ENCODE measurements around the gene OCA2.
"Not testable (repeated sequence)": the region's sequence is repeated elsewhere in the genome, so short reads cannot be mapped to it uniquely, and the experiment has no call there.

Gene OCA2

DNA sequence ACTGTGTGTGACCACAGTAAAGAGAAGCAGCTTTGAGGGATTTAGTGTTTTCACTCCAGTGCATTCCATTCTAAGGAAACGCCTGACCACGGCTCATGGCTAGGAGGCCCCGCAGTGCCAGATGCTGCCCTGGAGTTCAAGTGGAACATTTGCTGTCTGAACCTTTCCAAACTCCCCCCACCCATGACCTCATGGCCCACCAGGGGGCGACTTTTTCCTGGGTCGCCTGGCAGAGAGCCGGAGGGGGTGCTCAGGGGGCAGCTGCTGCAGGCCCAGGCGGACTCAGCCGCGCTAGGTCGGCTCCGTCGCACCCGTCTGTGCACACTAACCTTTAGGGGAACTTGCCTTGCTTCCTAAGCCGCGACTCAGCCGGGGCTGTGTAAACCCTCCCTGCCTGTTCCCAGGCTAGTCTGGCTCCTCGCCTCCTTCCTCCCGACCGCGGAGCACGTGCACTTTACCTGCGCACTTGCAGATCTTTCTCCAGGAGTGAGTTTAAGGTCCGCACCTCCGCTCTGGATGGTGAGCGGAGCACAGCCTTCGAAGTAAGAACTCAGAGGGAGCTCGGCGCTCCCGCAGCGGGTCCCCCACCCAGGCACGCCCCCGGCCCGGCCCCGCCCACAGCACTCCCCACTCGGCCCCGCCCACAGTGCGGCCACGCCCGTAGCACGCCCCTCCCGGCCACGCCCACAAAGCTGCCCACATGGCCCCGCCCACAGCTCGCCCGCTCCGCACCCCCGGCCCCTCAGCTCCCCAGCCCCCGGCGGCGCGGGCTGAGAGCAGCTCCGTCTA, at the start of gene OCA2:
Gene OCA2 (minus strand): TSS at position 550 of the 789 bp plus-strand sequence. CDS start 17,441 bp downstream, outside the sequence.
- TF ChIP-seq, protein P1, sequence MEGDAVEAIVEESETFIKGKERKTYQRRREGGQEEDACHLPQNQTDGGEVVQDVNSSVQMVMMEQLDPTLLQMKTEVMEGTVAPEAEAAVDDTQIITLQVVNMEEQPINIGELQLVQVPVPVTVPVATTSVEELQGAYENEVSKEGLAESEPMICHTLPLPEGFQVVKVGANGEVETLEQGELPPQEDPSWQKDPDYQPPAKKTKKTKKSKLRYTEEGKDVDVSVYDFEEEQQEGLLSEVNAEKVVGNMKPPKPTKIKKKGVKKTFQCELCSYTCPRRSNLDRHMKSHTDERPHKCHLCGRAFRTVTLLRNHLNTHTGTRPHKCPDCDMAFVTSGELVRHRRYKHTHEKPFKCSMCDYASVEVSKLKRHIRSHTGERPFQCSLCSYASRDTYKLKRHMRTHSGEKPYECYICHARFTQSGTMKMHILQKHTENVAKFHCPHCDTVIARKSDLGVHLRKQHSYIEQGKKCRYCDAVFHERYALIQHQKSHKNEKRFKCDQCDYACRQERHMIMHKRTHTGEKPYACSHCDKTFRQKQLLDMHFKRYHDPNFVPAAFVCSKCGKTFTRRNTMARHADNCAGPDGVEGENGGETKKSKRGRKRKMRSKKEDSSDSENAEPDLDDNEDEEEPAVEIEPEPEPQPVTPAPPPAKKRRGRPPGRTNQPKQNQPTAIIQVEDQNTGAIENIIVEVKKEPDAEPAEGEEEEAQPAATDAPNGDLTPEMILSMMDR (IDR thresholded peaks at IDR 0.05; ENCODE audit: low read length) = no peak
- TF ChIP-seq EZH2phosphoT487 (IDR thresholded peaks at IDR 0.05; ENCODE audit: low read length) = no peak
- no peak for TF ChIP-seq EZH2 (optimal IDR thresholded peaks at IDR 0.05; ENCODE audit: low read depth, low read length)
- Histone ChIP-seq H3K4me3 (ENCODE audit: low read length) (no peak within 1 kb of the TSS), H3K36me3 (replicated peaks; ENCODE audit: insufficient read depth, low read length) (no peaks in the 10 kb centered on the region), H3K27me3 (replicated peaks; ENCODE audit: insufficient read depth, low read length) (peaks cover 9% of the 10 kb centered on the region; the same call in 1 of the 2 replicates), H3K4me1 (ENCODE audit: low read length) (no peaks in the 10 kb centered on the region), H3K9ac (ENCODE audit: low read length) (no peak within 1 kb of the TSS), H3K79me2 (ENCODE audit: low read length) (no peaks in the 10 kb centered on the region), H3K9me2 (replicated peaks; ENCODE audit: insufficient read depth, low read length) (no peaks in the 10 kb centered on the region), H3K9me3 (replicated peaks; ENCODE audit: insufficient read depth, low read length) (no peaks in the 10 kb centered on the region), H4K20me1 (ENCODE audit: insufficient read depth, low read length) (no peaks in the 10 kb centered on the region), H3K27ac (ENCODE audit: low read length) (no peak within 1 kb of the TSS), H2AFZ (ENCODE audit: low read length) (no peak within 1 kb of the TSS), H3K4me2 (ENCODE audit: low read depth, low read length) (no peak within 1 kb of the TSS), H3F3A (ENCODE audit: insufficient read depth, low read length) (no peaks in the 10 kb centered on the region)
- no peak for DNase-seq

GRCh38 chr15:28147801-28148200, 48.7 kb upstream of the OCA2 start:
- Histone ChIP-seq H2AFZ (ENCODE audit: low read length) (no peak overlapping the region), H3K9me2 (replicated peaks; ENCODE audit: insufficient read depth, low read length) (no peaks in the 10 kb centered on the region), H3K9ac (ENCODE audit: low read length) (no peak overlapping the region), H3K79me2 (ENCODE audit: low read length) (peaks cover 21% of the 10 kb centered on the region), H3F3A (ENCODE audit: insufficient read depth, low read length) (no peaks in the 10 kb centered on the region; the same call in 1 of the 2 replicates), H3K4me2 (ENCODE audit: low read depth, low read length) (no peak overlapping the region), H3K36me3 (replicated peaks; ENCODE audit: insufficient read depth, low read length) (no peaks in the 10 kb centered on the region), H4K20me1 (ENCODE audit: insufficient read depth, low read length) (no peaks in the 10 kb centered on the region), H3K4me1 (ENCODE audit: low read length) (no peaks in the 10 kb centered on the region), H3K27ac (ENCODE audit: low read length) (no peak overlapping the region), H3K4me3 (ENCODE audit: low read length) (no peak overlapping the region), H3K27me3 (replicated peaks; ENCODE audit: insufficient read depth, low read length) (no peaks in the 10 kb centered on the region), H3K9me3 (replicated peaks; ENCODE audit: insufficient read depth, low read length) (no peaks in the 10 kb centered on the region)
- DNase-seq = no peak
- TF ChIP-seq, protein P1 (IDR thresholded peaks at IDR 0.05; ENCODE audit: low read length) = no peak
- TF ChIP-seq EZH2phosphoT487 (IDR thresholded peaks at IDR 0.05; ENCODE audit: low read length) = no peak

DNA sequence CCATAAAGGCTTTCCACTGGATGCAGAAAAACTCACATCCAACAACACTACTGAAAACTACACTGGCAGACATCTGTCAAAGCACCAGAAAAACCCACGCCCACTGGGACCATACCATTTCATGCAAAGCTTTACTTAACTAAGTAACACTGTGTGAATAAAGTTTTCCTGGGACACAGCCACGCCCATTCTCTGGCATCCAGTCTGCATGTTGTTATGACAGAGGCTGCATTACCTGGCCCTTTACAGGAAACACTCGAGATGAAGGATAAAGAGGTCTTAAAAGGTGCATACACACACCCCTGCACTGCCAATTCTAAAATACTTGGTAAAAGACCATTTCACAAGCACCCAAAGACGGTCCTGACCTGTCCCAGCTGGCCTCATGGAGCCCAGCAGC, 46.3 kb upstream of the OCA2 start:
- H3K27me3 ChIP-seq (replicated peaks; ENCODE audit: insufficient read depth, low read length); H3K4me1 ChIP-seq (ENCODE audit: low read length); H3K9ac ChIP-seq (ENCODE audit: low read length); H3F3A ChIP-seq (ENCODE audit: insufficient read depth, low read length); H3K4me3 ChIP-seq (ENCODE audit: low read length); H2AFZ ChIP-seq (ENCODE audit: low read length); H3K27ac ChIP-seq (ENCODE audit: low read length); H3K4me2 ChIP-seq (ENCODE audit: low read depth, low read length); H3K9me3 ChIP-seq (replicated peaks; ENCODE audit: insufficient read depth, low read length); H4K20me1 ChIP-seq (ENCODE audit: insufficient read depth, low read length); H3K36me3 ChIP-seq (replicated peaks; ENCODE audit: insufficient read depth, low read length); H3K9me2 ChIP-seq (replicated peaks; ENCODE audit: insufficient read depth, low read length); DNase-seq: not testable (repeated sequence)
- H3K79me2 ChIP-seq (ENCODE audit: low read length) = peaks cover 21% of the 10 kb centered on the region

DNA sequence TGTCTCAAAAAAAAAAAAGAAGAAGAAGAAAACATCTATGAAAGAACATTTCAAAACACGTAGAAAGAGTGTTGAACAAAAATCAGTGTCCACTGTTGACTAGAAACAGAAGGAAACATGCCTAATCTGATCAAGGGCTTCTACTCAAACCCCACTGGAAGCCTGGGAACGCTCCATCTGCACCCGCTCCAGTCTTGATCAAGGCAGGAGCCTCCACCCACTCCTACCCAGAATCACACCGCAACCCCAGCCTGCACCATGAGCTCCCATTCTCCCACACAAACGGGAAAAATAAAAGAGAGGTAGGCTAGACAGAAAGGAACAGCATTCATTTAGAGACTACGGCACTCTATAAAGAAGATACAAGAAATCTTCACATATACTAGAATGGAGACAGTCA, 40.9 kb upstream of the OCA2 start:
- no peaks in the 10 kb centered on the region for H3K36me3 ChIP-seq (replicated peaks; ENCODE audit: insufficient read depth, low read length)
- no peaks in the 10 kb centered on the region for H3K9me2 ChIP-seq (replicated peaks; ENCODE audit: insufficient read depth, low read length)
- no peak overlapping the region for H2AFZ ChIP-seq (ENCODE audit: low read length)
- no peak overlapping the region for H3K27ac ChIP-seq (ENCODE audit: low read length)
- no peak overlapping the region for H3K4me3 ChIP-seq (ENCODE audit: low read length)
- no peaks in the 10 kb centered on the region for H3K79me2 ChIP-seq (ENCODE audit: low read length)
- no peak overlapping the region for H3K9ac ChIP-seq (ENCODE audit: low read length)
- H3F3A ChIP-seq (ENCODE audit: insufficient read depth, low read length) = no peaks in the 10 kb centered on the region; the same call in 1 of the 2 replicates
- H3K4me2 ChIP-seq (ENCODE audit: low read depth, low read length) = no peak overlapping the region
- TF ChIP-seq EZH2phosphoT487 (IDR thresholded peaks at IDR 0.05; ENCODE audit: low read length) (no peak), EZH2 (optimal IDR thresholded peaks at IDR 0.05; ENCODE audit: low read depth, low read length) (no peak)
- TF ChIP-seq, protein P1 (IDR thresholded peaks at IDR 0.05; ENCODE audit: low read length) = no peak
- no peaks in the 10 kb centered on the region for H3K27me3 ChIP-seq (replicated peaks; ENCODE audit: insufficient read depth, low read length)
- DNase-seq = no peak
- no peaks in the 10 kb centered on the region for H4K20me1 ChIP-seq (ENCODE audit: insufficient read depth, low read length)
- H3K4me1 ChIP-seq (ENCODE audit: low read length) = peaks cover 6% of the 10 kb centered on the region
- no peaks in the 10 kb centered on the region for H3K9me3 ChIP-seq (replicated peaks; ENCODE audit: insufficient read depth, low read length)

GRCh38 chr15:28137408-28138039, 38.4 kb upstream of the OCA2 start:
- not testable (repeated sequence) for H3K27me3 ChIP-seq (replicated peaks; ENCODE audit: insufficient read depth, low read length); H3K4me3 ChIP-seq (ENCODE audit: low read length); H4K20me1 ChIP-seq (ENCODE audit: insufficient read depth, low read length); H3K9me2 ChIP-seq (replicated peaks; ENCODE audit: insufficient read depth, low read length); H3K9me3 ChIP-seq (replicated peaks; ENCODE audit: insufficient read depth, low read length); H3K27ac ChIP-seq (ENCODE audit: low read length); DNase-seq; H3F3A ChIP-seq (ENCODE audit: insufficient read depth, low read length); H3K4me2 ChIP-seq (ENCODE audit: low read depth, low read length); H3K36me3 ChIP-seq (replicated peaks; ENCODE audit: insufficient read depth, low read length); H2AFZ ChIP-seq (ENCODE audit: low read length); H3K79me2 ChIP-seq (ENCODE audit: low read length); H3K9ac ChIP-seq (ENCODE audit: low read length); H3K4me1 ChIP-seq (ENCODE audit: low read length)
